GM15510 (cell line): ENCODE results near the gene SHISA7.

Source experiments
- POLR2A ChIP-seq: IDR thresholded peaks from 3 replicates; pipeline ENCODE4 v1.6.1; 2011; ENCODE audit warnings: borderline replicate concordance; ENCODE audit not compliant: insufficient read length; ENCODE audit errors: extremely low read depth

Gene SHISA7

GRCh38 chr19:55384920-55385723 is 58.0 kb downstream of the SHISA7 start:
- TF ChIP-seq POLR2A = no peak

GRCh38 chr19:55384131-55384919 is 58.8 kb downstream of the SHISA7 start, which contains the start of gene TMEM238:
Gene TMEM238, minus strand, starts transcription at chr19:55384292. Its CDS starts 33 bp downstream, at chr19:55384259.
- no peak for TF ChIP-seq POLR2A

- TF ChIP-seq POLR2A = peak; percentile 35
These were observed 59.6 kb downstream of the SHISA7 start for GRCh38 chr19:55383279-55384130.

DNA sequence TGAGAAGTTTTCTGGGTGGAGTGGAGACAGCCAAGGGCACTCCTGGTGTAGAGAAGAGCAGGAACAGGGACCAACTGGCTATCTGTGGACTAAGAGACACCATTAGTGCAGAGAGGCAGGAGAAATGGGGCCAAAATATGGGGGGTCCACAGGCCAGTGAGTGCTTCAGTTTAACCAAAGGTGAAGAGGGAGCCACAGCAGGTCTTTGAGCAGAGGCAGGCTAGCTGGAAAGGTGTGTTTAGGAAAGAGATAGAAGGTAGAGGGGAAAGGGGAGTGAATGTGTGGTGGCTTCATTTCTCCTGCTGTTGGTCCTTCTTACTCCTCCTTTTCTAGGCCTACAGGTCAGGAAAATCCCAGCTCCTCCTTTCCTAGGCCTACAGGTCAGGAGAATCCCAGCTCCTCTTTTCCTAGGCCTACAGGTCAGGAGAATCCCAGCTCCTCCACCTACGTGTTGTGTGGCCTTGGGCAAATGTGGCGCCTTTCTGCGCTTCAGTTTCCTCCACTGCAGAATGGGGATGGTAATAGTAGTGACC is 60.5 kb downstream of the SHISA7 start:
- no peak for TF ChIP-seq POLR2A

- no peak for TF ChIP-seq POLR2A
These were observed 61.1 kb downstream of the SHISA7 start for GRCh38 chr19:55382013-55382412.

DNA sequence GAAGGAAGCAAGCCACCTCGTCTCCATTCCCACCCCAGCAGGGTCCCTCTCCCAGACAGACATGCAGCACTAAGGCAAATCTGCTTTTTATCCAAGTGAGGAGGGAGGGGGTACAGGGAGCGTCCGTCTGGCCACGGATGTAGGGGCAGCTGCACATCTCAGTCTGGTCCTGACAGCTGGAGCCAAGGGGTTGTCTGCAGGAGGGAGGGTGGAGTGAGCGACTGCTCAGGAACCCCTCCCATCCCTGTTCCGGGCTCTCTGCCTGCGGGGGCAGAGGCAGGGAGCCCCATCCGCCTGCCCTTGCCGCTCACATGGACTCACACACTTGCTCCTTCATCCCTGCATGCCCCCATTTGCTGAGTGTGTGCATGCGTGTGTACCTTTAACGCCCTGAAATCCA is 63.9 kb downstream of the SHISA7 start:
- TF ChIP-seq POLR2A = no peak
